ENCODE data around the gene CST9.

The CST9 gene

GRCh38 chr20:23605867-23606651 is at the start of gene CST9:
Gene CST9 (minus strand): TSS chr20:23605917. CDS start chr20:23605864, 53 bp downstream.
- DNase-seq: no peak

- no peak for DNase-seq
Measured at GRCh38 chr20:23654717-23655116, 49.0 kb upstream of the CST9 start.

- DNase-seq: no peak
Measured at GRCh38 chr20:23654000-23654399, 48.3 kb upstream of the CST9 start.

- DNase-seq: no peak
Measured at GRCh38 chr20:23653400-23653938, 47.8 kb upstream of the CST9 start.

- no peak for DNase-seq
Measured at GRCh38 chr20:23652926-23653325, 47.2 kb upstream of the CST9 start.

GRCh38 chr20:23652371-23652770 is 46.7 kb upstream of the CST9 start:
- DNase-seq: no peak

- no peak for DNase-seq
Measured at GRCh38 chr20:23651117-23651516, 45.4 kb upstream of the CST9 start.

GRCh38 chr20:23649830-23650417 is 44.2 kb upstream of the CST9 start:
- DNase-seq: no peak

- no peak for DNase-seq
Measured at GRCh38 chr20:23649242-23649641, 43.5 kb upstream of the CST9 start.

- no peak for DNase-seq
Measured at GRCh38 chr20:23647346-23647745, 41.6 kb upstream of the CST9 start.

- no peak for DNase-seq
Measured at GRCh38 chr20:23646106-23646873, 40.6 kb upstream of the CST9 start.

GRCh38 chr20:23645575-23645974 is 39.9 kb upstream of the CST9 start:
- no peak for DNase-seq

- no peak for DNase-seq
Measured at GRCh38 chr20:23644164-23644563, 38.4 kb upstream of the CST9 start.

- DNase-seq: no peak
Measured at GRCh38 chr20:23643659-23644058, 37.9 kb upstream of the CST9 start.

GRCh38 chr20:23641936-23642751 is 36.4 kb upstream of the CST9 start:
- DNase-seq: peak; percentile 59

- peak; percentile 24 for DNase-seq
Measured at GRCh38 chr20:23640671-23641667, 35.3 kb upstream of the CST9 start.

- no peak for DNase-seq
Measured at GRCh38 chr20:23640018-23640601, 34.4 kb upstream of the CST9 start.

- no peak for DNase-seq
Measured at GRCh38 chr20:23639490-23639958, 33.8 kb upstream of the CST9 start.

- no peak for DNase-seq
Measured at GRCh38 chr20:23638309-23638708, 32.6 kb upstream of the CST9 start.

GRCh38 chr20:23637282-23638221 is 31.8 kb upstream of the CST9 start, which contains the start of gene CST3:
Gene CST3 (minus strand): TSS chr20:23637955. CDS start chr20:23637862, 93 bp downstream.
- DNase-seq: peak; percentile 31

Data from DMS 273 treated with DMSO at 0.1 percent for 48 hours (cell line).